Stimulated activated CD8-positive, alpha-beta memory T cell treated with anti-CD3 and anti-CD28 coated beads, Interleukin-2, amount 100 ng/mL, for 1 hour (primary cell): ENCODE measurements around the gene PGAM4.
"Not testable (repeated sequence)": the region's sequence is repeated elsewhere in the genome, so short reads cannot be mapped to it uniquely, and the experiment has no call there.

Experiments
- DNase-seq, 2 donors: peaks; one replicate each; pipeline ENCODE4 v3.0.0-alpha.2; 2020; ENCODE audit warnings: low read depth in 2 of 2

Gene PGAM4

DNA sequence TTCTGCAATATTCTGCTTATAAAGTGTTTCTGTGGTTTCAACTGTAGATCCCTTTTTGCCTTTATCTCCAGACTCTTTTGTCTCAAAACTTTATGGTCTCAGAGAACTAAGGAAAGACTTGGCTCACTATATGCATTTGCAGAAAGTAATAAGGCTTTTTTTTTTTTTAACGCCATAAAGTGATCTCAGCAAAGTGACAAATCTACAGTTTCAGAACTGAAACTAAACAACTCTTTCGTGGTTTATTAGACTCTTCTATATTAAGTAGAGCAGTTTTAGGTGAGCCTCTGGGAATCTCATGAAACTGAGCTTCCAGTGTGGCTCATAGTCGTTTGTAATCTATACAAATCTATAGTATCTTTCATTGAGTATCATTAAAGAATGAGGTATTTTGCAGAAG lies 43.7 kb downstream of the PGAM4 start:
- no peak for DNase-seq

DNA sequence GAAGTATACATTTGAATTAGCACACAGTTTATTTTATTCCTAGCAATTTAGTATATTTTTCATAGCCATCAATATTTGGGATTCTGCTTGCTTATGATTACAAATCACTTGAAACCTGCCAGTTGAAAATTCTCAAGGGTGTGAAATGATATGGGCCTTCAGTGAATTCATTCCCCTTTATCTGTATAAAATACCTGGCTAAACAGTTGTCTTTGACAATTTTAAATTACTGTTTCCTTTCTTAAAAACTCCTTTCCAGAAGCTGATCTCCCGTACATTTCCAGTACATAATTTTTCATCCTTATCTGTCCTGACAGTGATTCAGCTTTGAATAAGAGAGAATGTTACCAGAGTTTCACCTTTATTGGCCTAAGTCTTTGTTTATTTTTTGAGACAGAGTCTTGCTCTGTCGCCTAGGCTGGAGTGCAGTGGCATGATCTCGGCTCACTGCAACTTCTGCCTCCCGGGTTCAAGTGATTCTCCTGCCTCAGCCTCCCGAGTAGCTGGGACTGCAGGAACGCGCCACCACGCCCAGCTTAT lies 45.0 kb downstream of the PGAM4 start:
- DNase-seq: no peak

DNA sequence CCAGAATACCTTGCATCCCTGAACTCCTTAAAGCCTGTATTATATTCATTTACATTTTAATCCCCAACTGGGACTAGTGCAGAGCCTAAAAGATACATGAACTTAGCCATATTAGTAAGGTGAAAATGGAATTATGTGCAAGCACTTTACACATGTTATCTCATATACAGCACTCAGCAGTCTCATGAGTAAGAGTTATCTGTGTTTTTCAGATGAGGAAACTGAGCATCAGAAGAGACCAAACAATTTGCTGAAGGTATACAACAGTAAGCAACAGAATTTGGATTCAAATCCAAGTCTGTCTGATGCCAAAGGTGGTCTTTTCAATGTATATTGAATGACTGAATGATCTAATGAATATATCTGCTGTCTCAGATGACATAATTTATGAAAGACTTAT lies 46.7 kb downstream of the PGAM4 start:
- no peak for DNase-seq

DNA sequence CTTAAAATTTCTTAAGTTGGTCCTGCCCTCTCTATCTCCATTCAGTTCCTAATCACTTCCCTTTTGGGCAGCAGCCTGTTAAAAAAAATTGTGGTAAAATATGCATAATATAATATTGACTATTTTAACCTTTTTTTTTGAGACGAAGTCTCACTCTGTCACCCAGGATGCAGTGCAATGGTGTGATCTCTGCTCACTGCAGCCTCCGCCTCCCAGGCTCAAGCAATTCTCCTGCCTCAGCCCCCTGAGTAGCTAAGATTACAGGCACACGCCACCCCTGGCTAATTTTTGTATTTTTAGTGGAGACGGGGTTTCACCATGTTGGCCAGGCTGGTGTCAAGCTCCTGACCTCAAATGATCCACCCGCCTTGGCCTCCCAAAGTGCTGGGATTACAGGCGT lies 50.1 kb downstream of the PGAM4 start:
- DNase-seq: not testable (repeated sequence)

DNA sequence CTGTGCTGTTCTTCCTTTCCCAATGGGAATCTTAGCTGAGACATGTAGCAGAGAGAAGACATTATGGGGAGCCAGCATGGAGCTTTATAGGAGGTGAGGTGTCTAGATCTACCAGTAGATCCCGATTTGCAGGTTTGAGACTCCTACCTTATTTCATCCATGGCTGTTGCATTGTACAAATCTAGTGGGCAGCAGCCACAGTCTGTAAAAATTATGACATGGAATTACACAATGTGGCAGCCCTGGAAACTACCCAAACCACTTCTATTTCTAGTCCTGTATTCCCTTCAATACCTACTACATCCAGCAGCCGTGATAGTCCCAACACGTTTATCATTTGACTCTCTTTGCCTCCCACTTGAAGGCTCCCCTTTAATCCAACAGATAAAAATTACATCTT lies 50.9 kb downstream of the PGAM4 start:
- no peak for DNase-seq
